H1 (cell line): ENCODE results near the gene EDA. TPM values are rescaled to one million over a fixed set of nuclear protein-coding genes. Genes with fewer than 3 reads are reported as not detected.

Experiments
- GTF2F1 ChIP-seq: IDR thresholded peaks from 2 replicates; pipeline ENCODE4 v1.6.1; 2012; ENCODE audit warnings: low read depth, low read length, improper control_type of control experiment, borderline replicate concordance
- polyA plus RNA-seq, 7 experiments: library from polyadenylated mRNA; depleted of rRNA in 3 of 7; stranded (reverse) in 5 of 7; unstranded in 2 of 7; fragments of >200 nt in 5 of 7; fragments of 200-250 nt in 2 of 7; gene quantifications; 1 replicate in 5 of 7; 2 replicates in 1 of 7; 4 replicates in 1 of 7; pipeline versions ENCODE4 v1.2.1 to v1.2.3, GENCODE V29; 2011 to 2013; ENCODE audit warnings: missing spikeins in 2 of 7, mixed read lengths in 2 of 7
- total RNA-seq: library from RNA; stranded (reverse); fragmentation: NEBNext Ultra II Directional; extraction: Animal tissue kit (Norgen Biotek cat#: 25700); gene quantifications from 2 replicates; pipeline ENCODE4 v1.2.1, GENCODE V29; 2021

The EDA gene
- total and polyA plus RNA-seq, 2 of the 8 experiments (the other 6 are each of a cell fraction or from before 2014, with no cell fraction given), result 7.5 to 10.5 TPM

GRCh38 chrX:69748055-69748454 is 132.1 kb downstream of the EDA start (continued):
- no peak for TF ChIP-seq GTF2F1
- TF ChIP-seq, all 59 proteins: peak for 0
